Middle frontal gyrus (tissue), 1 donor: ENCODE measurements around the gene FLRT1.

Source experiments
- DNase-seq: peaks from one replicate; pipeline ENCODE4 v3.0.0-alpha.2; 2015; ENCODE audit warnings: low spot score; ENCODE audit errors: extremely low spot score

The FLRT1 gene

DNA sequence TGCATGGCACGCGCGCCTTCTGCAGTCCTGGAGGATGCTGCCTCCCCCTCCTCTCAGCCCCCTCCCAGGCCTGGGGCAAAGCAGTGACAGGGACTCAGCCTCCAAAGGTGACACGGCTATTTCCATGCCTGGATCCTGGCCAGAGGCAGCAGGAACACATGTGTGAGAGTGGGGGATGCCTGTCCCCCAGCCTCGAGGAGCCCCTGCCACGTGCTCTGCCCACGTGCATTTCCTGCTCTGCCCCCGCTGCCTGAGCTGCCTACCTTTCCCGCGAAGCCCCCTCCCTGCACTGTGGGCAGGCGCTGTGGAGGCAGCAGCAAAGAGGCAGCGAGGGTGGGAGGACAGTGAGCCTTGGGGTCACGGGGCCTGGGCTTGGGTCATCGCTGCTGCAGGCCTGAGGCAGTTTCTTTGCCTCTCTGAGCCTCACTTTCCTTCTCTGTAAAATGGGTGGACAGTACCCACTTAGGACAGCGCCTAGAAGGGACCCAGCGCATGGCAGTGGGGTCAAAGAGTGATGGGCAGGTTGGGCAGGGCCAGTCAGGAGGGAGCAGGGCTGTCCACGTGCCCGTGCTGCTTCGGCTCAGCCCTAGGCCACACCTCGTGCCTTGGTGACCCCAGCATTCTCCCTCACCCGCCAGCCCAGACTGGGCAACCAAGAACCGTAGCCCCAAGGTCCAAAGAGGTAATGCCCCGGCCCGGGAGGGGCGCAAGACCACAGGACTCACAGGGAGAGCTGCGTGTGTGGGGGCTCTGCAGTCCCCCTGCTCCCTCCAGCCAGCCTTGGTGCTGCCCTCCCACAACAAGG, 48.6 kb downstream of the FLRT1 start:
- no peak for DNase-seq

DNA sequence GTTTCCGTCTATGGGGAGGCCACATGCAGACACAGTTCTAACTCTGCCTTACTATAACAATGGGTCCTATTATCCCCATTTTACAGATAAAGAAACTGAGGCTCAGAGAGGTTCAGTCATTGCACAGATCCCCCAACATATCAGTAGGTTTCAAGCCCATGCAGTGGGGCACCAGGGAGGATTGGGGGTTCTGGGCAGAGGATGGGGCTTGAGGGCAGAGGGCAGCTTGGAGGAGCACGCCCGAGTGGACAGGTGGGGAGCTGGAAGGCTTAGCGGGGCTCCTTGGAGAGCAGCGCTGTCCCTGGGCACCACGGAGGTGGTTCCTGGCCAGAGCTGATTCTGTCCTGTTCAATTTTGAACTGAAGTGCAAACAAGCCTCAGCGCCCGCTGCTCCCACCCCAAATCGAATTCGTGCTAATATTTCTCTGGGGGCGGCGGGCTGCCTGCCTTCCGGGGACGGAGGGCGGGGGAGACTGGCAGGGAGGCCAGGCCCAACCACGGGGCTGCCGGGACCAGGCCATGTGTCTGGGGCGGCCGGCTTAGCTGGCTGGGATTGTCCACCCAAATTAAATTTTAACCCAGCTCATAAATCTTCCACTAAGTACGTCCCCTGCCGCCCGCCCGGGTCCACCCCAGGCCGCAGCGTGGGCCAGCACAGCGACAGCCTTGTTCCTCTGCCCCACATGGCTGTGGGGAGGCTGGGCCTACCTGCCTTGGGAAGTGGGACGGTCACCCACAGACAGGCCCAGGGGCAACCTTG, 49.4 kb downstream of the FLRT1 start:
- DNase-seq, result no peak
